ENCODE results near the gene TEX54.
A peak's percentile ranks its signal among the peaks of the same experiment; 100 is the strongest.

Gene TEX54

GRCh38 chr11:62879235-62879978 lies 46.8 kb upstream of the TEX54 start:
- Histone ChIP-seq H3K27ac (peak overlapping the region; percentile 89), H3K27me3 (no peaks in the 10 kb centered on the region), H3K4me1 (ENCODE audit: control insufficient read depth in 1 of 2, insufficient read depth in 1 of 2, low read depth in 1 of 2, low read length in 1 of 2) (peaks cover 24 to 28% of the 10 kb centered on the region in 2 experiments), H3K9me3 (no peaks in the 10 kb centered on the region), H3K36me3 (peaks cover 12% of the 10 kb centered on the region), H3K4me3 (ENCODE audit: low read depth in 1 of 2, low read length in 1 of 2) (no peak overlapping the region)
- no peak for TF ChIP-seq CTCF (IDR thresholded peaks at IDR 0.05)

- Histone ChIP-seq H3K9me3 (no peaks in the 10 kb centered on the region), H3K4me1 (ENCODE audit: control insufficient read depth in 1 of 2, insufficient read depth in 1 of 2, low read depth in 1 of 2, low read length in 1 of 2) (peaks cover 11 to 12% of the 10 kb centered on the region in 2 experiments)
These were observed 44.1 kb upstream of the TEX54 start for GRCh38 chr11:62876712-62877111.

GRCh38 chr11:62875698-62876478 lies 43.2 kb upstream of the TEX54 start:
- Histone ChIP-seq H3K27ac (no peak overlapping the region), H3K4me3 (ENCODE audit: low read depth in 1 of 2, low read length in 1 of 2) (no peak overlapping the region), H3K27me3 (no peaks in the 10 kb centered on the region), H3K36me3 (no peaks in the 10 kb centered on the region), H3K4me1 (ENCODE audit: control insufficient read depth in 1 of 2, insufficient read depth in 1 of 2, low read depth in 1 of 2, low read length in 1 of 2) (peaks cover 9 to 10% of the 10 kb centered on the region in 2 experiments), H3K9me3 (no peaks in the 10 kb centered on the region)
- no peak for TF ChIP-seq CTCF (IDR thresholded peaks at IDR 0.05)

More at GRCh38 chr11:62876712-62877111, 44.1 kb upstream of the TEX54 start:
- no peaks in the 10 kb centered on the region for H3K36me3 ChIP-seq
- no peak for TF ChIP-seq CTCF (IDR thresholded peaks at IDR 0.05)
- H3K27me3 ChIP-seq: no peaks in the 10 kb centered on the region
- H3K4me3 ChIP-seq (ENCODE audit: low read depth in 1 of 2, low read length in 1 of 2): no peak overlapping the region
- H3K27ac ChIP-seq: no peak overlapping the region

- no peak overlapping the region for H3K4me3 ChIP-seq (ENCODE audit: low read depth in 1 of 2, low read length in 1 of 2)
- H3K36me3 ChIP-seq: no peaks in the 10 kb centered on the region
- no peak for TF ChIP-seq CTCF (IDR thresholded peaks at IDR 0.05)
- no peaks in the 10 kb centered on the region for H3K27me3 ChIP-seq
- H3K27ac ChIP-seq: no peak overlapping the region
- peaks cover under 1 to 3% of the 10 kb centered on the region in 2 experiments for H3K4me1 ChIP-seq (ENCODE audit: control insufficient read depth in 1 of 2, insufficient read depth in 1 of 2, low read depth in 1 of 2, low read length in 1 of 2)
- no peaks in the 10 kb centered on the region for H3K9me3 ChIP-seq
These were observed 42.2 kb upstream of the TEX54 start for GRCh38 chr11:62874851-62875250.

- TF ChIP-seq CTCF (IDR thresholded peaks at IDR 0.05): no peak
- no peak overlapping the region for H3K27ac ChIP-seq
- no peaks in the 10 kb centered on the region for H3K27me3 ChIP-seq
- H3K4me1 ChIP-seq (ENCODE audit: control insufficient read depth in 1 of 2, insufficient read depth in 1 of 2, low read depth in 1 of 2, low read length in 1 of 2): peaks cover 3 to 7% of the 10 kb centered on the region in 2 experiments
- H3K4me3 ChIP-seq (ENCODE audit: low read depth in 1 of 2, low read length in 1 of 2): no peak overlapping the region
- no peaks in the 10 kb centered on the region for H3K9me3 ChIP-seq
- H3K36me3 ChIP-seq: no peaks in the 10 kb centered on the region
These were observed 33.0 kb upstream of the TEX54 start for GRCh38 chr11:62865635-62866034.

All from neutrophil (primary cell).